ENCODE data around the gene WDR33.

- TF ChIP-seq CTCF (IDR thresholded peaks at IDR 0.05) (no peak), POLR2A (IDR thresholded peaks at IDR 0.05) (no peak), POLR2AphosphoS5 (IDR thresholded peaks at IDR 0.05) (no peak)
These were observed 34.7 kb downstream of the WDR33 start for GRCh38 chr2:127776122-127776780.
